Activated CD8-positive, alpha-beta T cell treated with anti-CD3 and anti-CD28 coated beads for 36 hours (primary cell): ENCODE data around the gene KIAA0408. TPM values are rescaled to one million over a fixed set of nuclear protein-coding genes. Genes with fewer than 3 reads are reported as not detected.

ENCODE experiments used
- total RNA-seq, 2 experiments: library from RNA; stranded (reverse); gene quantifications; one replicate each; pipeline ENCODE4 v1.2.3, GENCODE V29; 2021

The KIAA0408 gene
- total RNA-seq, 2 experiments from 2014 or later, result 1.8 to 2.6 TPM

Other genes starting within 250 kb of the KIAA0408 start
- 10 to 100 TPM; 12.5 to 13.2 TPM for gene RNF146, start 192.5 kb downstream of the KIAA0408 start, total RNA-seq
- 10 to 100 TPM; 50.2 to 51.1 TPM for gene ECHDC1, start 115.8 kb downstream of the KIAA0408 start, total RNA-seq
- gene C6orf58, start 117.8 kb upstream of the KIAA0408 start, total RNA-seq, result not detected